ENCODE results near the gene ERBB4. TPM values are rescaled to one million over a fixed set of nuclear protein-coding genes. Genes with fewer than 3 reads are reported as not detected.

Gene ERBB4
- total and polyA plus RNA-seq, 2 of the 8 experiments (the other 6 are each of a cell fraction or from before 2014, with no cell fraction given): 0.34 to 1.3 TPM

- H3K4me3 ChIP-seq (ENCODE audit: extremely low read depth in 1 of 4, insufficient read depth in 2 of 4, low read depth in 3 of 4, low read length in 4 of 4): no peak overlapping the region
- H3K79me1 ChIP-seq (ENCODE audit: low read depth, low read length): no peaks in the 10 kb centered on the region
- H3K27ac ChIP-seq (ENCODE audit: low read depth, low read length): no peak overlapping the region
- H2BK20ac ChIP-seq (ENCODE audit: low read length): no peak overlapping the region
- no peaks in the 10 kb centered on the region for H3K27me3 ChIP-seq (replicated peaks in 1 of 4; ENCODE audit: control insufficient read depth in 3 of 4, extremely low read depth in 1 of 4, insufficient read depth in 3 of 4, low read length in 3 of 4)
- no peaks in the 10 kb centered on the region for H3K79me2 ChIP-seq (ENCODE audit: control insufficient read depth in 1 of 2, insufficient read depth in 2 of 2, low read length in 2 of 2)
- FAIRE-seq (no peak), DNase-seq (ENCODE audit: low read depth in 1 of 2, low spot score in 2 of 2) (no peak)
- no peaks in the 10 kb centered on the region for H3K9me3 ChIP-seq (ENCODE audit: insufficient read depth in 2 of 2, low read depth in 1 of 2, low read length in 1 of 2)
- H3K14ac ChIP-seq (ENCODE audit: insufficient read length): no peak overlapping the region
- peaks cover 0 to 5% (median 2%) of the 10 kb centered on the region in 4 experiments; a peak in 5 of 7 replicates for H3K4me1 ChIP-seq (replicated peaks in 1 of 4; ENCODE audit: control insufficient read depth in 3 of 4, insufficient read depth in 4 of 4, low read length in 3 of 4)
- 83% methylated on average over 3 of the region's 3 CpGs; no CpG with 5 or more reads in 1 of the 2 experiments for WGBS, 2 experiments (ENCODE audit: extremely low coverage in 1 of 2, insufficient coverage in 1 of 2, insufficient read length in 1 of 2, insufficient replicate concordance in 2 of 2, low coverage in 1 of 2, low lambda C conversion rate in 2 of 2, missing lambda C conversion rate in 1 of 2)
- POLR2A ChIA-PET (ENCODE audit: partially characterized antibody): no interaction called here
- H3K23me2 ChIP-seq (ENCODE audit: low read depth, low read length): no peaks in the 10 kb centered on the region
- H2AK5ac ChIP-seq (ENCODE audit: low read depth, low read length): no peak overlapping the region
- no peak overlapping the region for H2BK12ac ChIP-seq (ENCODE audit: low read depth, low read length)
- no peak overlapping the region for H2BK5ac ChIP-seq (ENCODE audit: low read depth, low read length)
- H4K8ac ChIP-seq (ENCODE audit: extremely low read depth, insufficient read depth, low read length): no peak overlapping the region
- H2AFZ ChIP-seq (ENCODE audit: low read length): no peak overlapping the region
- no peak overlapping the region for H4K5ac ChIP-seq (ENCODE audit: insufficient read length, low read depth, low read length)
- no peak overlapping the region for H3K4ac ChIP-seq (replicated peaks; ENCODE audit: insufficient read length, low read depth, low read length)
- no peak overlapping the region for H2BK15ac ChIP-seq (ENCODE audit: low read length)
- H2BK120ac ChIP-seq (replicated peaks; ENCODE audit: low read depth, low read length): no peak overlapping the region
- H3K56ac ChIP-seq (replicated peaks; ENCODE audit: insufficient read length, low read depth, low read length): no peak overlapping the region
- no peaks in the 10 kb centered on the region for H3K36me3 ChIP-seq (ENCODE audit: control insufficient read depth in 2 of 4, insufficient read depth in 4 of 4, low read length in 3 of 4)
- H4K91ac ChIP-seq (replicated peaks; ENCODE audit: insufficient read length, low read length): no peak overlapping the region
- no peaks in the 10 kb centered on the region for H4K20me1 ChIP-seq (replicated peaks in 1 of 2; ENCODE audit: control insufficient read depth in 1 of 2, insufficient read depth in 2 of 2, low read length in 2 of 2)
- no peak overlapping the region for H3K23ac ChIP-seq (ENCODE audit: insufficient read length)
- H3K4me2 ChIP-seq (ENCODE audit: insufficient read depth in 1 of 2, low read depth in 2 of 2, low read length in 2 of 2): no peak overlapping the region
- H3K9ac ChIP-seq (replicated peaks in 1 of 4; ENCODE audit: extremely low read depth in 1 of 4, low read depth in 3 of 4, low read length in 3 of 4): no peak overlapping the region
- H3K18ac ChIP-seq (ENCODE audit: extremely low read depth, low read length): no peak overlapping the region
- CTCF ChIA-PET (ENCODE audit: partially characterized antibody): interaction anchor here (0.7 kb wide), 1 partner anchor 35 kb away, joined by 4 read pairs; no protein-coding TSS in a partner anchor
- TF ChIP-seq POLR2A (IDR thresholded peaks at IDR 0.05; ENCODE audit: control extremely low read depth in 1 of 2, low read depth in 2 of 2, low read length in 2 of 2) (no peak), SP2 (IDR thresholded peaks at IDR 0.05; ENCODE audit: low read length) (no peak), SRF (IDR thresholded peaks at IDR 0.05; ENCODE audit: low read depth, low read length) (no peak), RAD21 (IDR thresholded peaks at IDR 0.05 in 1 of 2, conservative IDR thresholded peaks at IDR 0.05 in 1 of 2; ENCODE audit: low read depth in 2 of 2, low read length in 2 of 2) (no peak), ZNF274 (IDR thresholded peaks at IDR 0.05; ENCODE audit: borderline replicate concordance, extremely low read depth, low read length) (no peak), CREB1 (IDR thresholded peaks at IDR 0.05) (no peak)
- TF ChIP-seq, protein P1, sequence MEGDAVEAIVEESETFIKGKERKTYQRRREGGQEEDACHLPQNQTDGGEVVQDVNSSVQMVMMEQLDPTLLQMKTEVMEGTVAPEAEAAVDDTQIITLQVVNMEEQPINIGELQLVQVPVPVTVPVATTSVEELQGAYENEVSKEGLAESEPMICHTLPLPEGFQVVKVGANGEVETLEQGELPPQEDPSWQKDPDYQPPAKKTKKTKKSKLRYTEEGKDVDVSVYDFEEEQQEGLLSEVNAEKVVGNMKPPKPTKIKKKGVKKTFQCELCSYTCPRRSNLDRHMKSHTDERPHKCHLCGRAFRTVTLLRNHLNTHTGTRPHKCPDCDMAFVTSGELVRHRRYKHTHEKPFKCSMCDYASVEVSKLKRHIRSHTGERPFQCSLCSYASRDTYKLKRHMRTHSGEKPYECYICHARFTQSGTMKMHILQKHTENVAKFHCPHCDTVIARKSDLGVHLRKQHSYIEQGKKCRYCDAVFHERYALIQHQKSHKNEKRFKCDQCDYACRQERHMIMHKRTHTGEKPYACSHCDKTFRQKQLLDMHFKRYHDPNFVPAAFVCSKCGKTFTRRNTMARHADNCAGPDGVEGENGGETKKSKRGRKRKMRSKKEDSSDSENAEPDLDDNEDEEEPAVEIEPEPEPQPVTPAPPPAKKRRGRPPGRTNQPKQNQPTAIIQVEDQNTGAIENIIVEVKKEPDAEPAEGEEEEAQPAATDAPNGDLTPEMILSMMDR (IDR thresholded peaks at IDR 0.05; ENCODE audit: control extremely low read depth in 1 of 3, insufficient read depth in 1 of 3, low read depth in 1 of 3, low read length in 3 of 3): no peak
Measured at GRCh38 chr2:212359425-212360067, 179.1 kb downstream of the ERBB4 start.
